HCT116 (cell line): ENCODE data around the gene PPP1R16B. TPM values are rescaled to one million over a fixed set of nuclear protein-coding genes. Genes with fewer than 3 reads are reported as not detected.
A peak's percentile ranks its signal among the peaks of the same experiment; 100 is the strongest.

ENCODE experiments used
- ATAC-seq: fragments of 200-7000 bp; cut with Tn5 transposase; 2 replicates; pipeline ENCODE4 v1.9.1; 2020; ENCODE audit warnings: mild to moderate bottlenecking, moderate library complexity
- BruUV-seq: library from RNA; stranded (reverse); fragments of 400-500 nt; replicated peaks from 2 replicates; lab custom pipeline; 2021; lab: Mats Ljungman, UMichigan
- CTCF ChIA-PET: fragments of 300-600 bp; sonication (Branson Sonifier 250); formaldehyde crosslinking; loops from one replicate; lab custom pipeline; 2021; ENCODE audit warnings: antibody characterized with exemption; lab: Charles Lee
- POLR2A ChIA-PET: fragments of 300-600, 350-600 bp; sonication (Branson Sonifier 250); formaldehyde crosslinking; loops from one replicate; lab custom pipeline; 2021; ENCODE audit warnings: antibody characterized with exemption; lab: Charles Lee
- RAD21 ChIA-PET, 2 experiments: fragments of 300-600 bp; sonication (Branson Sonifier 250); formaldehyde crosslinking; loops; one replicate each; lab custom pipeline; 2023; ENCODE audit warnings: low total read pairs in 2 of 2; ENCODE audit not compliant: uncharacterized antibody in 2 of 2, unreplicated experiment in 2 of 2, low non-redundant PET in 1 of 2; lab: Charles Lee
- DNase-seq: peaks from one replicate; pipeline ENCODE4 v3.0.0-alpha.2; 2010; ENCODE audit warnings: low read depth, low spot score
- H2AFZ ChIP-seq: fragments of 200-600 bp; shearing (Covaris generic), sonication (generic); 2 replicates; pipeline ENCODE4 v1.6.1; 2017; ENCODE audit warnings: low read depth, mixed run types, mixed read lengths, antibody characterized with exemption, low read length; ENCODE audit not compliant: poor library complexity, severe bottlenecking
- H3K27ac ChIP-seq: 2 replicates; pipeline ENCODE4 v1.5.1; 2012; ENCODE audit warnings: low read depth, low read length
- H3K27me3 ChIP-seq: fragments of 200-600 bp; sonication (generic); 2 replicates; pipeline ENCODE4 v1.6.1; 2016; ENCODE audit warnings: mixed run types, low read length, mixed read lengths; ENCODE audit not compliant: insufficient read depth
- H3K36me3 ChIP-seq, 2 experiments: fragments of 200-500 bp in 1 of 2; fragments of 200-600 bp in 1 of 2; sonication (Bioruptor generic) in 1 of 2; sonication (generic) in 1 of 2; 2 replicates each; pipeline versions ENCODE4 v1.5.1 to v1.6.1; 2014 to 2016; ENCODE audit warnings: low read length in 2 of 2, inconsistent platforms in 1 of 2, mixed read lengths in 1 of 2, mixed run types in 1 of 2; ENCODE audit not compliant: insufficient read depth in 2 of 2, control insufficient read depth in 1 of 2
- H3K4me1 ChIP-seq, 2 experiments: fragments of 200-600 bp in 1 of 2; sonication (generic) in 1 of 2; 2 replicates each; pipeline versions ENCODE4 v1.5.1 to v1.6.1; 2012 to 2017; ENCODE audit warnings: low read length in 2 of 2, inconsistent platforms in 1 of 2, mild to moderate bottlenecking in 1 of 2, mixed read lengths in 1 of 2, mixed run types in 1 of 2, moderate library complexity in 1 of 2; ENCODE audit not compliant: insufficient read depth in 2 of 2, control insufficient read depth in 1 of 2
- H3K4me2 ChIP-seq: fragments of 200-600 bp; sonication (generic); 2 replicates; pipeline ENCODE4 v1.6.1; 2017; ENCODE audit warnings: mixed run types, low read length, mixed read lengths
- H3K4me3 ChIP-seq, 2 experiments: fragments of 200-600 bp in 1 of 2; sonication (generic) in 1 of 2; replicated peaks in 1 of 2; 2 replicates each; pipeline ENCODE4 v1.5.1; 2011 to 2016; ENCODE audit warnings: low read length in 2 of 2, control low read depth in 1 of 2, low read depth in 1 of 2, mild to moderate bottlenecking in 1 of 2, mixed read lengths in 1 of 2, mixed run types in 1 of 2
- H3K79me2 ChIP-seq: fragments of 200-600 bp; sonication (generic); 2 replicates; pipeline ENCODE4 v1.6.1; 2017; ENCODE audit warnings: mild to moderate bottlenecking, mixed run types, low read length, moderate library complexity, mixed read lengths; ENCODE audit not compliant: insufficient read depth
- H3K9ac ChIP-seq: fragments of 200-600 bp; sonication (generic); 2 replicates; pipeline ENCODE4 v1.6.1; 2016; ENCODE audit warnings: low read length, mixed read lengths
- H3K9me2 ChIP-seq: fragments of 200-600 bp; sonication (generic), shearing (Covaris generic); 2 replicates; pipeline ENCODE4 v1.6.1; 2017; ENCODE audit warnings: mixed run types, mild to moderate bottlenecking, moderate library complexity; ENCODE audit not compliant: insufficient read depth
- H3K9me3 ChIP-seq, 2 experiments: fragments of 200-500 bp in 1 of 2; fragments of 200-600 bp in 1 of 2; sonication (Bioruptor generic) in 1 of 2; sonication (generic) in 1 of 2; 2 replicates each; pipeline ENCODE4 v1.6.1; 2014 to 2017; ENCODE audit warnings: low read length in 2 of 2, mixed read lengths in 2 of 2, inconsistent platforms in 1 of 2, low read depth in 1 of 2, mild to moderate bottlenecking in 1 of 2, mixed run types in 1 of 2, moderate library complexity in 1 of 2; ENCODE audit not compliant: control insufficient read depth in 1 of 2, insufficient read depth in 1 of 2
- H4K20me1 ChIP-seq: fragments of 200-600 bp; sonication (generic), shearing (Covaris generic); 2 replicates; pipeline ENCODE4 v1.6.1; 2017; ENCODE audit warnings: mixed run types, mild to moderate bottlenecking, moderate library complexity; ENCODE audit not compliant: insufficient read depth
- ATF3 ChIP-seq: IDR thresholded peaks from 2 replicates; pipeline ENCODE4 v1.6.1; 2012
- CBX3 ChIP-seq: IDR thresholded peaks from 2 replicates; pipeline ENCODE4 v1.6.1; 2012; ENCODE audit warnings: low read depth
- CEBPB ChIP-seq: IDR thresholded peaks from 2 replicates; pipeline ENCODE4 v1.6.1; 2012; ENCODE audit warnings: low read depth
- CTCF ChIP-seq, 3 experiments: fragments of 200-600 bp in 1 of 3; sonication (generic) in 1 of 3; IDR thresholded peaks in 2 of 3; conservative IDR thresholded peaks in 1 of 3; 2 replicates each; pipeline ENCODE4 v1.5.1; 2012 to 2017; ENCODE audit warnings: low read depth in 2 of 3, low read length in 2 of 3, antibody characterized with exemption in 1 of 3, borderline replicate concordance in 1 of 3, control low read depth in 1 of 3, mild to moderate bottlenecking in 1 of 3, mixed read lengths in 1 of 3, mixed run types in 1 of 3, moderate library complexity in 1 of 3; ENCODE audit not compliant: insufficient read depth in 1 of 3
- EGR1 ChIP-seq: IDR thresholded peaks from 2 replicates; pipeline ENCODE4 v1.6.1; 2012; ENCODE audit warnings: low read depth
- EZH2 ChIP-seq: fragments of 200-600 bp; sonication (generic); IDR thresholded peaks from 2 replicates; pipeline ENCODE4 v1.6.1; 2017; ENCODE audit warnings: antibody characterized with exemption, mixed run types
- EZH2phosphoT487 ChIP-seq: fragments of 200-600 bp; IDR thresholded peaks from 2 replicates; pipeline ENCODE4 v1.6.1; 2018; ENCODE audit warnings: antibody characterized with exemption, borderline replicate concordance
- MAX ChIP-seq: IDR thresholded peaks from 2 replicates; pipeline ENCODE4 v1.6.1; 2012
- REST ChIP-seq: IDR thresholded peaks from 2 replicates; pipeline ENCODE4 v1.6.1; 2012; ENCODE audit warnings: low read depth
- SRF ChIP-seq: IDR thresholded peaks from 2 replicates; pipeline ENCODE4 v1.6.1; 2012; ENCODE audit warnings: low read depth
- TCF7L2 ChIP-seq: IDR thresholded peaks from 2 replicates; pipeline ENCODE4 v1.7.0; 2011; ENCODE audit warnings: borderline replicate concordance, inconsistent platforms; ENCODE audit not compliant: insufficient read depth, insufficient read length; ENCODE audit errors: extremely low read depth
- YY1 ChIP-seq: IDR thresholded peaks from 2 replicates; pipeline ENCODE4 v1.6.1; 2011; ENCODE audit warnings: low read length, low read depth, moderate library complexity, mild to moderate bottlenecking; ENCODE audit not compliant: insufficient replicate concordance; ENCODE audit errors: extremely low read depth
- ZNF274 ChIP-seq: fragments of 200-500 bp; sonication (Bioruptor generic); IDR thresholded peaks from 2 replicates; pipeline ENCODE4 v1.6.1; 2014; ENCODE audit warnings: mild to moderate bottlenecking, low read depth, low read length, inconsistent platforms
- intact Hi-C: fragments of 100-400 bp; cut with micrococcal nuclease; formaldehyde crosslinking; loops from 2 replicates; pipeline ENCODE4 v1.10.0; 2022
- total RNA-seq: library from RNA; stranded (reverse); gene quantifications from one replicate; pipeline ENCODE4 v1.2.1, GENCODE V29; 2021; ENCODE audit not compliant: unreplicated experiment

Gene PPP1R16B
- total RNA-seq, 1 experiment from 2014 or later, result 0.52 TPM

- ChIA-PET RAD21 (no interaction called here), CTCF (interaction anchor here (1.0 kb wide), 1 partner anchor 16 kb away, joined by 4 read pairs; the partner anchor contains the start of gene FAM83D)
- no peaks in the 10 kb centered on the region for H3K27me3 ChIP-seq
- no peak overlapping the region for H3K9ac ChIP-seq
- no peak for DNase-seq
- peaks cover 38 to 57% of the 10 kb centered on the region in 2 experiments for H3K36me3 ChIP-seq
- no peak overlapping the region for H3K4me3 ChIP-seq
- no peaks in the 10 kb centered on the region; the same call in 1 of the 2 replicates for H4K20me1 ChIP-seq
- intact Hi-C loops, result no loop called here
- no TSS peak for BruUV-seq
- no peak overlapping the region; the same call in 1 of the 2 replicates for H3K27ac ChIP-seq
- no peaks in the 10 kb centered on the region for H3K9me2 ChIP-seq
- H3K79me2 ChIP-seq, result peaks cover 96% of the 10 kb centered on the region
- no peak overlapping the region for H2AFZ ChIP-seq
- TF ChIP-seq CEBPB (no peak), CTCF (IDR thresholded peaks at IDR 0.05 in 2 of 3, conservative IDR thresholded peaks at IDR 0.05 in 1 of 3; ENCODE audit: borderline replicate concordance in 1 of 3, insufficient read depth in 1 of 3, low read depth in 2 of 3, low read length in 2 of 3) (peak in 2 of 3 experiments; percentile 16 to 33; a peak in 3 of 6 replicates)
- TF ChIP-seq, all 23 proteins: peak for 1
- Histone ChIP-seq H3K4me1 (no peaks in the 10 kb centered on the region), H3K9me3 (no peaks in the 10 kb centered on the region), H3K4me2 (no peak overlapping the region)
- peak; percentile 78 for ATAC-seq
- POLR2A ChIA-PET, result interaction anchor here (1.9 kb wide), 1 partner anchor 15 kb away, joined by 10 read pairs; the partner anchor contains the start of gene FAM83D
These were observed 136.4 kb downstream of the PPP1R16B start for GRCh38 chr20:38941726-38942389.

GRCh38 chr20:38945012-38945411 lies 139.5 kb downstream of the PPP1R16B start:
- H3K79me2 ChIP-seq, result peaks cover 92% of the 10 kb centered on the region
- H3K4me2 ChIP-seq, result no peak overlapping the region
- H4K20me1 ChIP-seq, result no peaks in the 10 kb centered on the region; the same call in 1 of the 2 replicates
- BruUV-seq, result no TSS peak
- H3K9ac ChIP-seq, result no peak overlapping the region
- no peak overlapping the region for H3K4me3 ChIP-seq
- intact Hi-C loops, result no loop called here
- ChIA-PET CTCF (no interaction called here), POLR2A (no interaction called here), RAD21 (no interaction called here)
- peaks cover 39 to 52% of the 10 kb centered on the region in 2 experiments for H3K36me3 ChIP-seq
- no peaks in the 10 kb centered on the region for H3K9me2 ChIP-seq
- H2AFZ ChIP-seq, result no peak overlapping the region
- no peak for ATAC-seq
- no peaks in the 10 kb centered on the region for H3K4me1 ChIP-seq
- no peaks in the 10 kb centered on the region for H3K27me3 ChIP-seq
- H3K27ac ChIP-seq, result no peak overlapping the region
- DNase-seq, result no peak
- H3K9me3 ChIP-seq, result no peaks in the 10 kb centered on the region
- no peak for TF ChIP-seq CBX3
- TF ChIP-seq ATF3, result no peak
- no peak for TF ChIP-seq ZNF274
- TF ChIP-seq EZH2, result no peak
- TF ChIP-seq EGR1, result no peak
- no peak for TF ChIP-seq SRF
- TF ChIP-seq TCF7L2, result no peak
- no peak for TF ChIP-seq REST
- no peak for TF ChIP-seq EZH2phosphoT487
- TF ChIP-seq MAX, result no peak
- TF ChIP-seq YY1, result no peak
